ENCODE data around the gene SPTB. TPM values are rescaled to one million over a fixed set of nuclear protein-coding genes. Genes with fewer than 3 reads are reported as not detected.

The SPTB gene
- total RNA-seq, 4 donors from 2014 or later = 1.1 to 3.5 (median 1.4) TPM

DNA sequence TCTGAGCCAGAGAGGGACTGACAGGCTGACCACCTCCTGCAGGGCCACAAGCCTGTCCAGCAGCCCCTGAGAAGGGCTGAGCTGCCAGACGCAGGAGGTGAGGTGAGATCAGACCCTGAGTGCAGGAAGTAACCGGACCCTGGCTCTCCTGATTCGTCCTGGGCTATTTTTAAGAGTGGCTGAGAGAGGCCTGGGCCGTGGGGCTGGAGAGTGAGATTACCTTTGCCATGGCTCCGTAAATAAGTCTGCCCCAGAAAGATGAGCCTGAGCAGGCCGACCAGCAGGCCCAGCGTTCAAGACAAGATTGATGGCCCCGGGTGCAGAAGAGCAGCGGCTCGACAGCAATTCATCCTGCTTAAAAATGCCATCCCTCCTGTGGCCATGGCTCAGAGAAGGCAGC, 54.2 kb downstream of the SPTB start:
- no peak for ATAC-seq (ENCODE audit: low FRiP score)
- TF ChIP-seq, protein P1, sequence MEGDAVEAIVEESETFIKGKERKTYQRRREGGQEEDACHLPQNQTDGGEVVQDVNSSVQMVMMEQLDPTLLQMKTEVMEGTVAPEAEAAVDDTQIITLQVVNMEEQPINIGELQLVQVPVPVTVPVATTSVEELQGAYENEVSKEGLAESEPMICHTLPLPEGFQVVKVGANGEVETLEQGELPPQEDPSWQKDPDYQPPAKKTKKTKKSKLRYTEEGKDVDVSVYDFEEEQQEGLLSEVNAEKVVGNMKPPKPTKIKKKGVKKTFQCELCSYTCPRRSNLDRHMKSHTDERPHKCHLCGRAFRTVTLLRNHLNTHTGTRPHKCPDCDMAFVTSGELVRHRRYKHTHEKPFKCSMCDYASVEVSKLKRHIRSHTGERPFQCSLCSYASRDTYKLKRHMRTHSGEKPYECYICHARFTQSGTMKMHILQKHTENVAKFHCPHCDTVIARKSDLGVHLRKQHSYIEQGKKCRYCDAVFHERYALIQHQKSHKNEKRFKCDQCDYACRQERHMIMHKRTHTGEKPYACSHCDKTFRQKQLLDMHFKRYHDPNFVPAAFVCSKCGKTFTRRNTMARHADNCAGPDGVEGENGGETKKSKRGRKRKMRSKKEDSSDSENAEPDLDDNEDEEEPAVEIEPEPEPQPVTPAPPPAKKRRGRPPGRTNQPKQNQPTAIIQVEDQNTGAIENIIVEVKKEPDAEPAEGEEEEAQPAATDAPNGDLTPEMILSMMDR (IDR thresholded peaks at IDR 0.05) = no peak
- no peak for DNase-seq (ENCODE audit: low spot score)

- DNase-seq (ENCODE audit: low spot score) (no peak), ATAC-seq (ENCODE audit: low FRiP score) (no peak)
- TF ChIP-seq, protein P1 (IDR thresholded peaks at IDR 0.05) = no peak
These were observed 54.7 kb downstream of the SPTB start for GRCh38 chr14:64825006-64825405.

DNA sequence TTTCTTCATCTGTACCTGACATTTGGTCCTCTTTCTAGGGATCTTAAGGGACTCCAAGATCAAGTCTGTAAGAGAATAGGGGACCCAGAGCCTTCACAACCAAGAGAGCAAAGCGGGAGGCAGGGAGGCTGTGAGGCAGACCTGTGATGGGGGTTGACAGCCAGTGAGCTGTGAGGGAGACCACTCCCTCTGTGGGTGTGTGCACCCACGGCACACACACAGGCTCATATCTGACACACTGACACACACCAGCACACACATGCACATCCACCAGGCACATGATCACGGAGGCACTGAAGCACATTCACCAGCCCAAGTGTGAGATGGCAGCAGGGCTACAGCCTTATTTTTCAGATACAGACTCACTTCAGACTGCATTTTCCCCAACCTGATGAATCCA, 55.2 kb downstream of the SPTB start:
- ATAC-seq (ENCODE audit: low FRiP score) (no peak), DNase-seq (ENCODE audit: low spot score) (no peak)
- TF ChIP-seq, protein P1 (IDR thresholded peaks at IDR 0.05) = no peak

GRCh38 chr14:64823305-64823861, 56.3 kb downstream of the SPTB start:
- TF ChIP-seq, protein P1 (IDR thresholded peaks at IDR 0.05) = no peak
- DNase-seq (ENCODE audit: low spot score) = peak; percentile 49
- ATAC-seq (ENCODE audit: low FRiP score) = peak; percentile 87

- ATAC-seq (ENCODE audit: low FRiP score) (no peak), DNase-seq (ENCODE audit: low spot score) (no peak)
- TF ChIP-seq, protein P1 (IDR thresholded peaks at IDR 0.05) = no peak
These were observed 58.1 kb downstream of the SPTB start for GRCh38 chr14:64821651-64822050.

- TF ChIP-seq, protein P1 (IDR thresholded peaks at IDR 0.05) = no peak
- DNase-seq (ENCODE audit: low spot score) (no peak), ATAC-seq (ENCODE audit: low FRiP score) (no peak)
These were observed 61.6 kb downstream of the SPTB start for GRCh38 chr14:64818151-64818550.

DNA sequence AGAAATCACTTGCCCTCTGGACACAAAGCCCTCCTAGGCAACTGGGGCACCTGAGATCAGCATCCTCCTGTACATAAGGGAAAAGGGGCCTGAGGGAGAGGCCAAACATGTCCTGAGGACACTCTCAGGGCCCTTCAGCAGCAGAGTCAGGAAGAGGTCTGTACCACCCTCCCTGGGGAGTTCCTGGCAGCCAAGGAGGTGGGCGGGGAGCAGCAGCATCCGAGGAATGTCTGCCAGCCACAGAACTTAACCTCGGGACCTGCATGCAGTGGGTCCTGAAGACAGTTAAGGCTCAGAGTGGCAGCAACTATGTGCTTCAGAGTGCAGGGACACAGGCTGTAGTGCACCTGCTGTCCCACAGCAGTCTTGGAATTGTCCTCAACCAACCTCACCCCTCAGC, 62.1 kb downstream of the SPTB start:
- DNase-seq (ENCODE audit: low spot score) (no peak), ATAC-seq (ENCODE audit: low FRiP score) (no peak)
- TF ChIP-seq, protein P1 (IDR thresholded peaks at IDR 0.05) = no peak

Measured in omental fat pad (tissue), 4 donors.